Astrocyte (in vitro differentiated cells and primary cell): ENCODE measurements around the gene LSM8. TPM values are rescaled to one million over a fixed set of nuclear protein-coding genes. Genes with fewer than 3 reads are reported as not detected.
A peak's percentile ranks its signal among the peaks of the same experiment; 100 is the strongest.

Experiments
- DNase-seq: peaks from one replicate; pipeline ENCODE4 v3.0.0-alpha.2; 2010; ENCODE audit warnings: low read depth
- FAIRE-seq: peaks from 2 replicates; lab custom pipeline; 2011; peaks lifted over from hg19 to GRCh38; lab: Jason Lieb, UNC
- H2AFZ ChIP-seq: 2 replicates; pipeline ENCODE4 v1.6.0; 2012; ENCODE audit warnings: low read depth, low read length, inconsistent platforms
- H3K27ac ChIP-seq: 2 replicates; pipeline ENCODE4 v1.5.1; 2011; ENCODE audit warnings: low read depth, low read length, inconsistent platforms
- H3K27me3 ChIP-seq: 2 replicates; pipeline ENCODE4 v1.6.0; 2011; ENCODE audit warnings: low read length, inconsistent platforms; ENCODE audit not compliant: insufficient read depth
- H3K36me3 ChIP-seq: 2 replicates; pipeline ENCODE4 v1.5.1; 2011; ENCODE audit warnings: low read length, inconsistent platforms; ENCODE audit not compliant: insufficient read depth
- H3K4me1 ChIP-seq: 2 replicates; pipeline ENCODE4 v1.5.1; 2011; ENCODE audit warnings: low read length, inconsistent platforms; ENCODE audit not compliant: insufficient read depth
- H3K4me2 ChIP-seq: 2 replicates; pipeline ENCODE4 v1.6.0; 2012; ENCODE audit warnings: low read length, inconsistent platforms
- H3K4me3 ChIP-seq: 2 replicates; pipeline ENCODE4 v1.5.1; 2011; ENCODE audit warnings: low read depth, mild to moderate bottlenecking, low read length, inconsistent platforms; ENCODE audit not compliant: insufficient read depth
- H3K79me2 ChIP-seq: 2 replicates; pipeline ENCODE4 v1.6.0; 2012; ENCODE audit warnings: mild to moderate bottlenecking, low read length, inconsistent platforms; ENCODE audit not compliant: insufficient read depth
- H3K9ac ChIP-seq: 2 replicates; pipeline ENCODE4 v1.6.0; 2012; ENCODE audit warnings: mild to moderate bottlenecking, low read length, inconsistent platforms
- H3K9me3 ChIP-seq: 2 replicates; pipeline ENCODE4 v1.5.1; 2012; ENCODE audit warnings: low read depth, mild to moderate bottlenecking, low read length, inconsistent platforms; ENCODE audit not compliant: insufficient read depth
- H4K20me1 ChIP-seq: 2 replicates; pipeline ENCODE4 v1.6.0; 2012; ENCODE audit warnings: low read length, inconsistent platforms; ENCODE audit not compliant: insufficient read depth
- H3K27ac Mint-ChIP-seq: one replicate; pipeline ENCODE4 v1.8.0; 2021; ENCODE audit warnings: mild to moderate bottlenecking, mixed read lengths; ENCODE audit not compliant: unreplicated experiment
- H3K27me3 Mint-ChIP-seq: one replicate; pipeline ENCODE4 v1.8.0; 2021; ENCODE audit warnings: low read depth, mixed read lengths; ENCODE audit not compliant: unreplicated experiment
- H3K36me3 Mint-ChIP-seq: one replicate; pipeline ENCODE4 v1.8.0; 2021; ENCODE audit warnings: low read depth, mixed read lengths; ENCODE audit not compliant: unreplicated experiment
- H3K4me1 Mint-ChIP-seq: one replicate; pipeline ENCODE4 v1.8.0; 2021; ENCODE audit warnings: low read depth, mixed read lengths; ENCODE audit not compliant: unreplicated experiment
- H3K4me3 Mint-ChIP-seq: one replicate; pipeline ENCODE4 v1.8.0; 2021; ENCODE audit warnings: mild to moderate bottlenecking, moderate library complexity, mixed read lengths; ENCODE audit not compliant: unreplicated experiment
- H3K9me3 Mint-ChIP-seq: one replicate; pipeline ENCODE4 v1.8.0; 2021; ENCODE audit warnings: mild to moderate bottlenecking, mixed read lengths; ENCODE audit not compliant: unreplicated experiment
- EZH2 ChIP-seq: IDR thresholded peaks from 2 replicates; pipeline ENCODE4 v1.6.1; 2012; ENCODE audit warnings: mild to moderate bottlenecking, low read length, inconsistent platforms; ENCODE audit not compliant: insufficient read depth
- total RNA-seq: library from RNA; stranded (reverse); gene quantifications from 2 replicates; pipeline ENCODE4 v1.2.1, GENCODE V29; 2021
- TF ChIP-seq, protein P1 (sequence below): IDR thresholded peaks from 2 replicates; pipeline ENCODE4 v1.5.1; 2011; ENCODE audit warnings: low read depth, mild to moderate bottlenecking, inconsistent platforms, low read length, moderate library complexity; ENCODE audit not compliant: insufficient read depth

The LSM8 gene
- total RNA-seq, 1 donor from 2014 or later = 19.9 TPM

DNA sequence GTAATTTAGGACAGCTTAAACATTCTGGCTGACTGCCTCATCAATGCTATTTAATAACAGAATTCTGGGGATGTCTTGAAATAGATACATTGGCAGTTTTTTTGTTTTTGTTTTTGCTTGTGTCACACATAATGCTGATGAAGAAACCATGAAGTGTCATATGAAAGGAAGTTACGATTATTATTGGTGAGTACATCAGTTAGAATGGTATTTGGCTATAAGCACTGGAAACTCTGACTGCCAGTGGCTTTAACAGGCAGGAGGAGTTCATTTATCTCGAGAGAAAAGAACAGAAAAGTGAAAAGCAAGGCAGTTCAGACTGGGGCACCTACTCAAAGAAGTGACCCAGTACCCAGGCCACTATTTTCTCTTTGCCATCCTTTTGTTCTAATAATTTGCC is 18.1 kb downstream of the LSM8 start:
- H3K36me3 ChIP-seq = no peaks in the 10 kb centered on the region
- no peaks in the 10 kb centered on the region for H3K4me1 Mint-ChIP-seq
- no peaks in the 10 kb centered on the region for H4K20me1 ChIP-seq
- H3K9me3 ChIP-seq = no peaks in the 10 kb centered on the region
- no peak overlapping the region for H3K27ac Mint-ChIP-seq
- FAIRE-seq (no peak), DNase-seq (no peak)
- no peaks in the 10 kb centered on the region for H3K27me3 ChIP-seq
- H3K79me2 ChIP-seq = no peaks in the 10 kb centered on the region
- H2AFZ ChIP-seq = no peak overlapping the region
- no peak overlapping the region for H3K9ac ChIP-seq
- no peak overlapping the region for H3K4me3 Mint-ChIP-seq
- no peaks in the 10 kb centered on the region for H3K4me1 ChIP-seq
- H3K27ac ChIP-seq = no peak overlapping the region
- no peaks in the 10 kb centered on the region for H3K36me3 Mint-ChIP-seq
- H3K9me3 Mint-ChIP-seq = no peaks in the 10 kb centered on the region
- no peak overlapping the region for H3K4me3 ChIP-seq
- no peak for TF ChIP-seq EZH2
- TF ChIP-seq, protein P1, sequence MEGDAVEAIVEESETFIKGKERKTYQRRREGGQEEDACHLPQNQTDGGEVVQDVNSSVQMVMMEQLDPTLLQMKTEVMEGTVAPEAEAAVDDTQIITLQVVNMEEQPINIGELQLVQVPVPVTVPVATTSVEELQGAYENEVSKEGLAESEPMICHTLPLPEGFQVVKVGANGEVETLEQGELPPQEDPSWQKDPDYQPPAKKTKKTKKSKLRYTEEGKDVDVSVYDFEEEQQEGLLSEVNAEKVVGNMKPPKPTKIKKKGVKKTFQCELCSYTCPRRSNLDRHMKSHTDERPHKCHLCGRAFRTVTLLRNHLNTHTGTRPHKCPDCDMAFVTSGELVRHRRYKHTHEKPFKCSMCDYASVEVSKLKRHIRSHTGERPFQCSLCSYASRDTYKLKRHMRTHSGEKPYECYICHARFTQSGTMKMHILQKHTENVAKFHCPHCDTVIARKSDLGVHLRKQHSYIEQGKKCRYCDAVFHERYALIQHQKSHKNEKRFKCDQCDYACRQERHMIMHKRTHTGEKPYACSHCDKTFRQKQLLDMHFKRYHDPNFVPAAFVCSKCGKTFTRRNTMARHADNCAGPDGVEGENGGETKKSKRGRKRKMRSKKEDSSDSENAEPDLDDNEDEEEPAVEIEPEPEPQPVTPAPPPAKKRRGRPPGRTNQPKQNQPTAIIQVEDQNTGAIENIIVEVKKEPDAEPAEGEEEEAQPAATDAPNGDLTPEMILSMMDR = no peak
- H3K4me2 ChIP-seq = no peak overlapping the region
- no peaks in the 10 kb centered on the region for H3K27me3 Mint-ChIP-seq

DNA sequence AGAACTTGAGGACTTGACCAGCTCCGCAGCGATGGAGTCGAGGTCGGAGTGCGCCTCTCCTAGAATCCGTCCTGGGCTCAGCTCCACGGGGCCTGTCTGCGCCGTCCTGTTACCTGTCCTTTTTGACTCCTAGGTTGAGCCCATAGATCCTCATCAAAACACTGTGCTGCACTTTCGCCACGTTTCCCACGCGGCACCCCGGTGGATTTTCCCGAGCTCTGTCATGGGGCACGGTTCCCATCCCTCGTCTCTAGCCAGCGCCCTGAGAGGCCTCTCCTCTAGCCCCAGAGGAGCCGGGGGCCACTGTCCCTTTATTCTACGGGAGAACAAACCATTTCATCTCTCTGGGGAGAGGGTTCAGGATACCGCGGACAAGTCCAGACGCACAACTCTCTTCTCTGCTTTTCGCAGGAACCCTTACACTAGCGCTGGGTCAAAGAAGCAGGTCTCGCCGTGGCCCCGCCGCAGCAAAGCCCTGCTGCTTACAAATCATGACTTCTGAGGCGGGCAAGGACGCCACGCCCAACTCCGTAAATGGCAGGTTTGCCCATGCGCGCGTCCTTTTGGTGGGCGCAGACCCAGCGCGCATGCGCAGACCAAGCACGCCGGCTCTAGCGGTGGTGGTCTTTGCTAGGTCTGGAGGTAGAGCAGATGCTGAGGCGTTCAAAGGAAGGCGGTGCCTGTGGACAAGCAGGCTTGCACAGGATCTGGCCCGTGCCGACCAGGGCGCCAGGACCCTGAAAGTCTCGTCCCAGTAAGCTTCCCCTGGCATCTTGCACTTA is 30.3 kb downstream of the LSM8 start:
- peak overlapping the region; percentile 95 for H3K4me2 ChIP-seq
- peaks cover 2% of the 10 kb centered on the region for H3K27me3 Mint-ChIP-seq
- TF ChIP-seq, protein P1 = no peak
- TF ChIP-seq EZH2 = no peak
- no peaks in the 10 kb centered on the region for H4K20me1 ChIP-seq
- H3K4me1 Mint-ChIP-seq = no peaks in the 10 kb centered on the region
- peaks cover 3% of the 10 kb centered on the region for H3K4me1 ChIP-seq
- H3K27ac Mint-ChIP-seq = no peak overlapping the region
- peak overlapping the region; percentile 39 for H3K27ac ChIP-seq
- FAIRE-seq (no peak), DNase-seq (peak; percentile 74)
- H3K9ac ChIP-seq = peak overlapping the region; percentile 80
- no peaks in the 10 kb centered on the region for H3K27me3 ChIP-seq
- H3K36me3 ChIP-seq = no peaks in the 10 kb centered on the region
- H3K9me3 ChIP-seq = no peaks in the 10 kb centered on the region
- peak overlapping the region; percentile 82 for H3K4me3 Mint-ChIP-seq
- peak overlapping the region; percentile 84 for H3K4me3 ChIP-seq
- no peaks in the 10 kb centered on the region for H3K36me3 Mint-ChIP-seq
- H3K9me3 Mint-ChIP-seq = no peaks in the 10 kb centered on the region
- no peaks in the 10 kb centered on the region for H3K79me2 ChIP-seq
- H2AFZ ChIP-seq = peak overlapping the region; percentile 95

DNA sequence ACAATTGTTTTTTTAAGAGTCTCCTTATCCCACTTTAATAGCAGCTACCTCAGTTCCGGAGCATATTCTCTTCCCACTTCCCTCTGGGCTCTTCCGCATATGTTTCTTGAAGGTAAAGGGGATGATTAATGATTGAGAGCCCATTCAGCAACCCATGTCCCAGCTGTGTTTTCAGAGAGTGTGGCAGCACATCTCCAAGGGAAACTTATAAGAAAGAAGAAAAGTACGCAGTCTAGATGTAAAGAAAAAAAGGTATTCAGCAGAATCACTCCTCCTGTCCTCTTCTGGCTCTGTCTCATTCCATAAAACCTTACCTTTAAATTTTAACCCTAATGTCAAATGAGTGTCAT is 30.8 kb downstream of the LSM8 start:
- H3K9ac ChIP-seq = peak overlapping the region; percentile 80
- DNase-seq (no peak), FAIRE-seq (no peak)
- H3K4me3 ChIP-seq = peak overlapping the region; percentile 84
- H3K27ac Mint-ChIP-seq = no peak overlapping the region
- H3K9me3 ChIP-seq = no peaks in the 10 kb centered on the region
- TF ChIP-seq EZH2 = no peak
- TF ChIP-seq, protein P1 = no peak
- H3K36me3 ChIP-seq = no peaks in the 10 kb centered on the region
- H3K4me1 ChIP-seq = peaks cover 3% of the 10 kb centered on the region
- H3K27me3 Mint-ChIP-seq = peaks cover 2% of the 10 kb centered on the region
- H3K4me1 Mint-ChIP-seq = no peaks in the 10 kb centered on the region
- H3K4me2 ChIP-seq = peak overlapping the region; percentile 95
- no peaks in the 10 kb centered on the region for H3K27me3 ChIP-seq
- H3K79me2 ChIP-seq = no peaks in the 10 kb centered on the region
- H3K27ac ChIP-seq = peak overlapping the region; percentile 39
- no peaks in the 10 kb centered on the region for H3K9me3 Mint-ChIP-seq
- H3K4me3 Mint-ChIP-seq = peak overlapping the region; percentile 82
- no peaks in the 10 kb centered on the region for H3K36me3 Mint-ChIP-seq
- no peaks in the 10 kb centered on the region for H4K20me1 ChIP-seq
- peak overlapping the region; percentile 95 for H2AFZ ChIP-seq
